AG09319 (cell line): ENCODE data around the gene MBOAT1.

Experiments
- DNase-seq: peaks from one replicate; pipeline ENCODE4 v3.0.0-alpha.2; 2010; ENCODE audit warnings: low read depth; ENCODE audit errors: extremely low read depth
- TF ChIP-seq, protein P1 (sequence below): IDR thresholded peaks from 2 replicates; pipeline ENCODE4 v1.5.1; 2011; ENCODE audit warnings: low read depth, mild to moderate bottlenecking, inconsistent platforms, low read length, moderate library complexity

MBOAT1 gene

GRCh38 chr6:20112241-20112640 is 100.0 kb downstream of the MBOAT1 start:
- no peak for DNase-seq

GRCh38 chr6:20110478-20110877 is 101.8 kb downstream of the MBOAT1 start:
- TF ChIP-seq, protein P1, sequence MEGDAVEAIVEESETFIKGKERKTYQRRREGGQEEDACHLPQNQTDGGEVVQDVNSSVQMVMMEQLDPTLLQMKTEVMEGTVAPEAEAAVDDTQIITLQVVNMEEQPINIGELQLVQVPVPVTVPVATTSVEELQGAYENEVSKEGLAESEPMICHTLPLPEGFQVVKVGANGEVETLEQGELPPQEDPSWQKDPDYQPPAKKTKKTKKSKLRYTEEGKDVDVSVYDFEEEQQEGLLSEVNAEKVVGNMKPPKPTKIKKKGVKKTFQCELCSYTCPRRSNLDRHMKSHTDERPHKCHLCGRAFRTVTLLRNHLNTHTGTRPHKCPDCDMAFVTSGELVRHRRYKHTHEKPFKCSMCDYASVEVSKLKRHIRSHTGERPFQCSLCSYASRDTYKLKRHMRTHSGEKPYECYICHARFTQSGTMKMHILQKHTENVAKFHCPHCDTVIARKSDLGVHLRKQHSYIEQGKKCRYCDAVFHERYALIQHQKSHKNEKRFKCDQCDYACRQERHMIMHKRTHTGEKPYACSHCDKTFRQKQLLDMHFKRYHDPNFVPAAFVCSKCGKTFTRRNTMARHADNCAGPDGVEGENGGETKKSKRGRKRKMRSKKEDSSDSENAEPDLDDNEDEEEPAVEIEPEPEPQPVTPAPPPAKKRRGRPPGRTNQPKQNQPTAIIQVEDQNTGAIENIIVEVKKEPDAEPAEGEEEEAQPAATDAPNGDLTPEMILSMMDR = no peak
- no peak for DNase-seq

More at GRCh38 chr6:20112241-20112640, 100.0 kb downstream of the MBOAT1 start:
- TF ChIP-seq, protein P1 = no peak

DNA sequence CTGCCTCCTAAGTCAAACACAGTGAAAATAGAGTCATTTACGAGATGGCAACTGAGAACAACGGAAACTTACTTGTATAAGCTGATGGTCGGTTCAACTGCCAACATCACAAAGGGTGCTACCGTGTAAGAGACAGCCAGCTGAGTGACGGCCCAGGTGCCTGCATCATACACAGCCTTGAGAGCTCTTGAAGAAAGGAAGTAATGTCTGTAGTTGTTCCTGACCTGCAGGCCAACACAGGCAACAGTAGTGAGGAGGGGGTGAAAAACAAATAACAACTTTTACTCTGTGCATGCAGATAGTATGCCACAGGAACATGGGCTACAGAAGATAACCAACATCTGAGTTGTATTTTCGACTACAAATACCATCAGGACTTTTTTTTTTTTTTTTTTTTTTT is 102.7 kb downstream of the MBOAT1 start:
- TF ChIP-seq, protein P1 = no peak

DNA sequence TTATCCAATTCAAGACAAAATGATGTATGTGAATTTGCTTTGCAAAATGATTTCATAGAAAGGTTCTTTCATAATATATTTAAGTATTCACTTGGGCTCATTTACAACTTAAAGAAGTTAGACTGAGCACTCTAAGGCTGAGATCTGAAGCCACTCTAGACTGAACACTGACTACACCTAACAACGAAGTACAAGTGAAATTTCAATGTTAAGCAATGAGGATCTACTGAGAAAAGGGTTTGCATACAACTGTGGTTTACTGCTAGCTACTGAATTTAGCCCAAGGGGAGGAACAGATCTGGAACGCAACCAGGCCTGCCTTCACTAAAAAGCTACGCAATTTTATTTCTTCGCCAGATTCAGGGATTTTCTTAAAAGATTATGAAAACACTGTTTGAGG is 106.4 kb downstream of the MBOAT1 start:
- TF ChIP-seq, protein P1 = no peak
- no peak for DNase-seq

More for the DNA sequence above, 102.7 kb downstream of the MBOAT1 start:
- no peak for DNase-seq

DNA sequence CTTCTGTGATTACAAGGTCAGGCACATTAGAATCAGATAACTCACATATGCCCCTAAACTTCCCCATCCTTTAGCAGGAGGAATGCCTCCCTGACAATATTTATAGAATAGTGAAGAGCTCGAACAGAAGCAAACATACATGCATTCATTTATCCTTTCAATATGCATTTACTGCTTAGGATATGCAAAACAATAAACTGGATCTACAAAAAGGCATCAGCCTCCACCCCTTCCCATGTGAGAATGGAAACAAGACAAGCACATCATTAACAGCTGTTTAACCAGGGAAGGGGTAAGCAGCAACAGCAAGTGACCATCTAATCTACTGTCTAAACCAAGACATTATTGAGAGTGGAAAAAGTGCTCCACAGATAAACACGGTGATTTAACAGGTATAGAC is 107.6 kb downstream of the MBOAT1 start:
- no peak for DNase-seq
- TF ChIP-seq, protein P1 = no peak

- no peak for DNase-seq
- TF ChIP-seq, protein P1 = no peak
These were observed 109.7 kb downstream of the MBOAT1 start for GRCh38 chr6:20102397-20103073.

- no peak for DNase-seq
- TF ChIP-seq, protein P1 = no peak
These were observed 113.1 kb downstream of the MBOAT1 start for GRCh38 chr6:20099156-20099555.
